HL-60 (cell line): Measurements from ENCODE around the gene KISS1R.

ENCODE experiments used
- CTCF ChIP-seq: IDR thresholded peaks from one replicate; pipeline ENCODE4 v1.5.1; 2011; ENCODE audit warnings: low read length, control low read depth, inconsistent platforms; ENCODE audit not compliant: insufficient read depth
- GABPA ChIP-seq: IDR thresholded peaks from 2 replicates; pipeline ENCODE4 v1.6.1; 2012; ENCODE audit warnings: low read depth
- POLR2AphosphoS5 ChIP-seq: IDR thresholded peaks from 2 replicates; pipeline ENCODE4 v1.6.1; 2012; ENCODE audit warnings: low read depth
- REST ChIP-seq: IDR thresholded peaks from 2 replicates; pipeline ENCODE4 v1.6.1; 2012; ENCODE audit warnings: low read depth; ENCODE audit not compliant: insufficient replicate concordance
- SPI1 ChIP-seq: IDR thresholded peaks from 2 replicates; pipeline ENCODE4 v1.6.1; 2012; ENCODE audit warnings: low read depth, mild to moderate bottlenecking, borderline replicate concordance

GRCh38 chr19:937259-937694, 20.1 kb downstream of the KISS1R start:
- TF ChIP-seq CTCF, result no peak
- TF ChIP-seq GABPA, result no peak
- TF ChIP-seq POLR2AphosphoS5, result no peak
- no peak for TF ChIP-seq REST
- peak; percentile 6; the same call in 1 of the 2 replicates for TF ChIP-seq SPI1
